Measurements from ENCODE around the gene METTL3.
"Not testable (repeated sequence)": the region's sequence is repeated elsewhere in the genome, so short reads cannot be mapped to it uniquely, and the experiment has no call there.

The METTL3 gene
- total RNA-seq = 28.1 to 65.3 reads per million in 2 donors

DNA sequence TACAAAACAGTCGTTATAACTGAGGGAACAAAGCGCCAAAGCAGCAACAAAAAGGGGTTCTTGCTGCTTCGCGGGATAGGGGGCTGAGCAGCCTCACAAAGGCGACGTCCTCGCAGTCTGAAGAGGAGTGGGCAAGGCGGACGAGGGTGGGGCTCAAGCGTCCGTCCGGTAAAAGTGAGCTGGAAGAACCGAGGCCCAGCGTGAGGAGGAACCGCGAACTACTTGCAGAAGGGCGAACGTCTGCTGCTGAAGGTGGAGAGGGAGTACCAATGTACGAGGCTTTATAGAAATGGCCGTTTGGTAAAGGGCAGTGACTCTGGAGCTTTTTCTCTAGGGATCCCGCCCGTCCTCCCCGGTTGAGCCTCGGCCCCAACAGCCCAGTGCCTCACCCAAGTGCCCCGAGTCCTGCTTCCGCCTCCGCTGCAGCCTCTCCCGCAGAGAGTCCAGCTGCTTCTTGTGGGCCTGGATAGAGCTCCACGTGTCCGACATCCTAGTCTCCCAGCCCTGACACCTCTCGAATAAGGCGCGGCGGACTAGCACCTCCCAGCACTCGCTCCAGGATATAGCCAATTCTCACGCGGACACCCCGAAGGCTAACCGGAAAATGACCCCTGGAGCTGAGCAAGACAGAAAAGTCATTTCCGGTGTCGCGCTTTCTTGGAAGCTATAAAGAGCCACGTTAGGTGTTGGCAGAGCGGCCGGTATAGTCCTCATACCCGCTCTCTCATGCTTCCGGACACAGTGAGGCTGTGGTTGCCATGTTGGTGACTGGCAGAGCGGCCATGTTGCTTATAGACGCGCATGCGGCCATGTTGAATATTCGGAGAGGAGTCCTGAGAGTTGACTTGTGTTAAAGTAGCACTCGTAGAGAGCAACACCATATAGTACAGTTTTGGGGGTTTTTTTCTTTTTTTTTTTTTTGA lies at the start of gene METTL3:
TSS of gene METTL3 (minus strand) at position 606 of the 923 bp plus-strand sequence. CDS start at position 489, 117 bp downstream.
- peak; percentile 73 to 98 (median 88) for DNase-seq

DNA sequence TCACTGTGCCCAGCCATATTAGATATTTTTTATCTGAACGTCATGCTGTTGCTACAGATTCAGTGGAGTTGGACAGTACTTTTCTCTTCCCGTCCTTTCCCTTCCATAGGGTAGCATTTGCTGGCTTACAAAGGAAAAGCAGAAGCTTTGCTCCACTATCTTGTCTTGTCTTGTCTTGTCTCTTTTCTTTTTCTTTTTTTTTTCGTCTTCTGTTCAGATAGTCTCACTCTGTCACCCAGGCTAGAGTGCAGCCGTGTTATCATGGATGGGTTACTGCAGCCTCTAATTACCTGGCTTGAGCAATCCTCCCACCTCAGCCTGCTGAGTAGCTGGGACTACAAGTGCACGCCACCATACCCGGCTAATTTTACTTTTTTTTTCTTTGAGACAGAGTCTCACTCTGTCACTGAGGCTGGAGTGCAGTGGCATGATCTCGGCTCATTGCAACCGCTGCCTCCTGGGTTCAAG lies 47.6 kb upstream of the METTL3 start:
- DNase-seq = no peak

DNA sequence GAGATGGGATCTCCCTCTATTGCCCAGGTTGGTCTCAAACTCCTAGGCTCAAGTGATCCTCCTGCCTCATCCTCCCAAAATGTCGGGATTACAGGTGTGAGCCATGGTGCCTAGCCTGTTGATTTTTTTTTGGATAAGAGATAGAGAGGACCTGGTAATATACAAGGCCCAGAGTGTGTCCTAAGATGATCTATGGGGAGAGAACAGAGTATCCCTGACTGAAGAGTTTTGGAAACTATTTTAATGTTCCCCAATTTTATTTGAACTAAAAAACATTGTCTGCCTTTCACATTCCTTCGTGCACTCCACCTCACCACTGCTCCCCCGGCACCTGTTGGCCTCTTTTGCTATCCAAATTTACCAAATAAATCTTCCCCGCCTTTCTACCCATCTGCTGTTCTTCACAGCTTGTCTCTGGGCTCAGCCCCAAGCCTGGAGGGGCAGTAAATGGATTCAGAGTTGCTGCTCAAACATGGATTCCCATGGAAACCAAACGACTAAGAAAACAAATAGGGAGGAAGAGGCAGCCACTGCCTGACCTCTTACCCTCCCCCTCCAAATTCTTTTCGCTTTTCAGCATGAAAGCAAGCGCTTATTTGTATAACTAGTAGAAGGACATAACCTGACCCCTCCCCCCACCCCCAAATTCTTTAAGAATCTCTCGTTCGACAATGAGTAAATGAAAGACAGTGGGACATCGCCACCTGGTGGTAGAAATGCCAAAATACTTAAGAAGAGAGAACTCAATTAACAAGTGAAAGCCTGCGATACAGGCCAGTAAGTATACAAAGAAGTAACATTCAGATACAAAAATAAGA lies 46.2 kb upstream of the METTL3 start:
- DNase-seq = peak in 4 of 5 experiments; percentile 51 to 81 (median 57)

DNA sequence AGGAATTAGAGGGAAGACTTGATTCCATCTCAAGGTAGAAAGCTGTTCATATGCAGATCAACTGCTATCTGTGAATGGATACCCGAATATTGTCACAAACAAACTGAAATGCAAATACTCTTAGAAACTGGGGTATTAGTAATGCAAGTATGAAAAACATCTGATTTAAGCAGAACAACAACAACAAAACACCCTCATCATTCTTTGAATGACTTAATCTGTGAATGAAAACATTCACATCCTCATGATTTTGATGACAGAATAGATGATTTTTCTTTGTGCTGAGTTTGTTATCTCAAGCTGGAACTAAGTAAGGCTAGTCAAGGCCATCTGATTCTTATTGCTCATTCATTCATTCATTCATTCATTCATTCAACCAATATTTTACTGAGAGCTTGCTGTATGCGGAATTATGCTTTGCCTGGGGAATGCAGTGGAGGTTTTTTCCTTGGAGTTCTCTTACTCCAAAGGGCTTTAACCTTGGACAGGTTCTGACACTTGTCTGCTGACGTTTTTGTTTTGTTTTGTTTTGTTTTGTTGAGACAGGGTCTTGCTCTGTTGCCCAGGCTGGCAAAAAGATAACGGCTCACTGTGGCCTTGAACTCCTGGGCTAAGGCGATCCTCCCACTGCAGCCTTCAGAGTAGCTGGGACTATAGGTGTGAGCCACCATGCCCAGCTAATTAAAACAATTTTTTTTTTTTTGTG lies 45.4 kb upstream of the METTL3 start:
- no peak for DNase-seq

- no peak for DNase-seq
These were observed 42.1 kb upstream of the METTL3 start for GRCh38 chr14:21553266-21553665.

DNA sequence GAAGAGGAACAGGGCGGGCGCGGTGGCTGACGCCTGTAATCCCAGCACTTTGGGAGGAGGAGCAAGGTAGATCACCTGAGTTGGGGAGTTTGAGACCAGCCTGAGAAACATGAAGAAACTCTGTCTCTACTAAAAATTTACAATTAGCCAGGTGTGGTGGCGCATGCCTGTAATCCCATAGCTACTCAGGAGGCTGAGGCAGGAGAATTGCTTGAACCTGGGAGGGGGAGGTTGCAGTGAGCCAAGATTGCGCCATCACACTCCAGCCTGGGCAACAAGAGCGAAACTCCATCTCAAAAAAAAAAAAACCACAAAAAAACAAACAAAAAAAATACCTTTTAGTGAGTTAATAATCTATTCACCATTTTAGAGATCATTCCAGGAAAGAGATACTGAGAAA lies 33.4 kb upstream of the METTL3 start:
- DNase-seq = not testable (repeated sequence)

- DNase-seq = no peak
These were observed 32.8 kb upstream of the METTL3 start for GRCh38 chr14:21543963-21544362.

GRCh38 chr14:21543521-21543960 lies 32.4 kb upstream of the METTL3 start:
- no peak for DNase-seq

DNA sequence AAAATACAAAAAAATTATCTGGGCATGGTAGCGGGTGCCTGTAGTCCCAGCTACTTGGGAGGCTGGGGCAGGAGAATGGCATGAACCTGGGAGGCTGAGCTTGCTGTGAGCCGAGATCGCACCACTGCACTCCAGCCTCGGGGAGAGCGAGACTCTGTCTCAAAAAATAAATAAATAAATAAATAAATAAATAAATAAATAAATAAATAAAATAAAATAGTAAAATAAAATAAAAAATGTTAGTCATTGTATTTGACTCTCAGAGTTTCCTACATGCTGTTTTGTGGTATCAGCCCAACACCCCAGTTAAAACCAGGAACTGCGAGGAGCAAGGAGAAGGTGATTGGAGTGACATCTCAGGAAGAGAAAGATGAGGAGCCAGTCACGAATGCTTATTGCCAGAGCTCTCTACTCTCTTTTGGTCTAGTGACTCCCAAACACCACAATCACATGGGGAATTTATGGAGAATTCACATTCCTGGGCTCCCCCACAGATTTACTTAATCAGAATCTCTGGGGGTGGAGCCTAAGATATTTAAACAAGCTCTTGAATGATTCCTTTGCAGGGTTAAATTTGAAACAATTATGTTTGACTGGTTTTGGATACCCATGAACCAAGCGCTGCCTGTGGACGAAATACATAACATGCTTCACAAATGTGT lies 30.4 kb upstream of the METTL3 start:
- DNase-seq = no peak

DNA sequence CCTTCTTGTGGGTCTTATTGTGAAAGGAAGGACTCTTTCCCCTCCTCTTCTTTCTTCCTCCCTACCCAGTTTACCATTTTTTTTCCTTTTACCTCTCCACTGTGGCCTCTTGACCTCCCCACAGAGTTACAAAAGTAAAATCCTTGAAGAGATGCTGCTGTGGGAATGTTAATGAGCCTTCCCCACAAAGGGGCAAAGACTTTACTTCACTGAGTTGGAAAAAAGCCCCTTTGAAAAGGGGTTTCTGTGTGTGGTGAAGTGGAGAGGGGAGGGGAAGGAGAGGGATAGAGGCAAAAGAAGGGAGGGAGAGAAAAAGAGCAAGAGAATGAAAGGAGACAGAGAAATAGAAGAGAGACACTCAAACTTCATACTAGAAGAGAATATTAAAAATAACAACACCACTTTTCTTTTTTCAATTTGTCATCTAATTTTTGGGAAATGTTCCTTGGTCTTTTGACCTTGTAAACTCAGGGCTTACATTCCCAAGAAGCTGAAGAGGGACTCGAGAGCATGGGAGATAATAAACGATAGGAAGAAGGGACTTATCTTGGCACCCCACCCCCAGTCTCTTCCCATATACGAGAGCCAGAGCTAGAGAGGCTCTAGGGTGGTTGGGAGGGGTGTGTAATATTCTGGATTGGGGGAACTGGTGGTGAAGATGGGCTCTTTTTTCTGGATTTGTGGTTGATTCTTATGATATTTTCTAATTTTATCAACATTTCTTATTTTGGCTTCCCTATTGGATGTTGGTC lies 28.2 kb upstream of the METTL3 start:
- DNase-seq = no peak

- DNase-seq = no peak
These were observed 25.9 kb upstream of the METTL3 start for GRCh38 chr14:21537090-21537424.

- no peak for DNase-seq
These were observed 25.4 kb upstream of the METTL3 start for GRCh38 chr14:21536418-21537089.

DNA sequence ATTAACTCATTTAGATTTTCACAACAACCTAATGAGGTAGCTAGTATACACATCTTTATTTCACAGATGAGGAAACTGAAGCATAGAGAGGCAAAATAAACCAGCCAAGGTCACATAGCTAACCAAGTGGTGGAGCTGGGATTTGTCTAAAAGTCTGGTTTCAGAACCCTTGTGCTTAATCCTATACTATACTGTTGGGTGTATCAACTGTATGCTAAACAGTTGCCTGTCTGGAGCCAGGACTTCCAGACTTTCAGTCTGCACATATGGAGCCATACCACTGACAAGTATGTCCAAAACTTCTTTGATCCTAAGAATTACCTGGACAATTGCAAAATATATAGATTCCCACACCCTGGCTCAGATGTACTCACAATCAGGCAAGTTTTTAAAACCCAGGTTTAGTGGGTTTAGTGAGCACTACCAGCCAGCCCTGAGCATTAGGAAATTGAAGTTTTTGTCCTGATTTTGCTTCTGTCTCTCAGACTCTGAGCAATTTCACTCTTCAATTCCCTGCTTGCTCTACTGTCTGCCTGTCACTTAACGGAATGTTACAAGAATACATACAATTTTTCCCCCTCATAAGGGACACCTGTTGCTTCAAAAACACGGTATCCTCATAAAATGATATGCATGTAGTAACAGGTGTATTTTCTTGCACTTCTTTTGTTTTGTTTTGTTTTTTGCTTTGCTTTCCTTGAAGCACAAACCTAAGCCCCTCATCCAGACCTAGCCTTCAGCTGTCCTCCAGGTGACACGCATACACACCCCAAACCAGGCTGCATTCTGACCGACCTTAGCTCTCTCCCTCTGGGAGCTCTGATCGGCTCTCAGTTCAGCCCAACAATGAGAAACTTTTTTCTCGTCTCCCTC lies 24.6 kb upstream of the METTL3 start:
- no peak for DNase-seq

DNA sequence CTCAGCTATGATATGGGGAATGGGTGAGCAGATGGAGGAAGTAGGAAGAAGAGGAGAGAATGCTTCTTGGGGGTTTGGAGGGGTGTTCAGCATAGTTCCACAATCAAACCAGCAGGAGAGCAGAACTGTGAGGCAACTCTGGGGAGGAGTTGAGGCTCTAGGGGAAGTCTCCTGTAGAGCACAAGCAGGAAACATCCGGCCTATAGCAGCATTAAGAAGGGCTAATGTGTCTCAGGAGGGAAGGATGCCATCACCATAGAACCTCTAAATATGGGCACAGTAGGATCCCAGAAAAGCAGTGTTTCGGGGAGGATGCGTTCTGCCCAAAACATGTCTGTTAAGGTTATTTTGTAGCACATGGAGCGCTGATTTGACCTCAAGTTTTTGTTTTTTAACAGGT lies 23.4 kb upstream of the METTL3 start:
- DNase-seq = no peak

DNA sequence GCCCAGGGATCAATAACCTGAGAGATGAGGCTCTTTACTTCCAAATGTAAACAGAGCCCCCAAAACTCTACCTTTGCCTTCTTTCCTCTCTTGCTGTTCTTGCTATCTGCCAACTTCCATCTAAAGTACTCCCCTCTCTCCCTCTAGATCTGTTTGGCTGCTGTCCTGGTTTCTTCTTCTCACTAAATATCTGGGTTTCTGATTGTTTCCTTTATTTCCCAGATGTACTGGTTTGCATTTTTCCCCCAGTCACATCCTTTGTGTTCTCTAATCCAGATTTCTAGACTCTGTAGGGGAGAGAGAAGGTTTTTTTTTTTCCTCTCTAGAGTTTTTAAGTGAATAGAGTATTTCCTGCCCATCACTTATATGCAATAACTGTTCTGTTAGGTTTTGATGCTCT lies 22.2 kb upstream of the METTL3 start:
- no peak for DNase-seq

GRCh38 chr14:21529515-21529914 lies 18.4 kb upstream of the METTL3 start:
- DNase-seq = no peak

DNA sequence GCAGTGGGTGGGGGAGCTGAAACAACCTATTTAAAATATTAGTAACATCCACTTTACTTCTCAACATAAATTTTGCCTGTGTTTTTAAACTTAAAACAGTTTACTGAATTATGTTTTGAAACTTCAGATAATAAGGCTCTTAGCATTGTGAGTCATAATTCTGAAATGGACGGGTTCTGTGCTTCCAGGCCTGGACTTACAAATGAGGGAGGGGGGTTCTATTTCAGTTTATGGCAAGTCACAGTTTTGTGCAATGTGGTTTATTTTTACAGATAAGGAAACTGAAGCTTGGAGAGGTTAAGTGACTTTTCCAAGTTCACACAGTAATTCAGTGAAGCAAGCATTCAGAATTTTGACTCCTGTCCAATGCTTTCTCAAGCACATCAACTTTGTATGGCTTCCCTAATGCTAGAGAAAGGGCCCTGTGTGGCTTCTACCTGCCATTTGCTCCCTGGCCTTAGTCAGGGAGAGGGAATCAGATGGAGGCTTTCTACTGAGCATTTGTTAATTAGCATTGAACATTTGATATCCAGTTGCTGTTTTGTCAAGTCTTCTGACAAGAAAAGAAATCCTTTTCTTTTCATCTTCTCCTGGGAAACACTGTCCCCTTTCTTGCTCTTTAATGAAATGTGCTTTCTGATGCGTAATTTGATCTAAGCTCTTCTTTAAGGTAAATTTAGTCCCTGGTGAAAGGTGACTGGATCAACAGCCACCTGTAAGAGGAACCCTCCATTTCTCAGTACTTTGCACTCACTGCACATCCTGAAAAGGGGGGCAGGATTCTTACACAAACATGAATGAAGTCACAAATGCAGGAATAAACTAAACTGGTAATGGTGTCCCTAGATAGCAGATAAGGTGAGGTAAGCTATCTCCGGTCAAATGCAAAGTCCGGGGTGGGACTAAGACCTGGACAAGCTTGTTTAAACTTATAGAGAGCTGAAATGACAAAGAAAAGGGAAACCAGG lies 17.5 kb upstream of the METTL3 start:
- no peak for DNase-seq

DNA sequence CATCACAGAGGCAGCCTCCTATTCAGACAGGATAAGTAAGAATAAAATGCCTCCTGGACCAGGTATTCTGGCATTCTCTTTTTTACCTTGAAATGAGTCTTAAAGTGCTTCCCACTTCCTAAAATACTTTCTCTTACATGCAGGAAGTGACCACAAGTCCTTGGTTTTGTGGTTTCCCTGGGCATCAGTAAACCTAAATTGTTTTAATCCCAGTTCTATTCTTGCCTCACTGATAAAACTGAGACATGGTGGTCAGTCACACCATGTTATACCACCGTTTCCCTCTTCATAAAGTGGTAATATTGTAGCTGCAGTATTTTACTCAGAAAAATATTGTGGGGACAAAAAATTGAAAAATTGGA lies 16.2 kb upstream of the METTL3 start:
- DNase-seq = no peak
